NOMO-1 treated with DMSO at 0.1 percent for 48 hours (cell line): ENCODE results near the gene PRKAA1.
A peak's percentile ranks its signal among the peaks of the same experiment; 100 is the strongest.
"Not testable (repeated sequence)": the region's sequence is repeated elsewhere in the genome, so short reads cannot be mapped to it uniquely, and the experiment has no call there.

Experiments
- DNase-seq: peaks from one replicate; lab custom pipeline; 2025; ENCODE audit not compliant: unreplicated experiment; lab: John Stamatoyannopoulos, UW

The PRKAA1 gene

DNA sequence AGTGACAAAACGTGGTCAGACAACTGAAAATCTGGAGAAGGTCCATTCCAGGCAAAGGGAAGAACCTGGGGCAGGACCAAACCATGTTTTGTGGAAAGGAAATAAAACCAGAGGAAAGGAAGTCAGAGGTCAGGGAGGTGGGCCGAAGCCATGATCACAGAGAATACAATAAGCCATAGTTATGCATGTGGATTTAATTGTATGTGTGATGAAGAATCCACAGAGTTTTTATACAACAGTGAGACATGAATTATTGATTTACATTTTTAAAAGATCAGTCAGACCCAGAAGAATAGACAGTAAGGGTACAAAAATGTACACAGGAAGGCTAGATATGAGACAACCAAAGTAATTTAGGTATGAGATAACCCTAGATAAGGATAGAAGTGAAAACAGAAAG is 63.2 kb downstream of the PRKAA1 start:
- no peak for DNase-seq

DNA sequence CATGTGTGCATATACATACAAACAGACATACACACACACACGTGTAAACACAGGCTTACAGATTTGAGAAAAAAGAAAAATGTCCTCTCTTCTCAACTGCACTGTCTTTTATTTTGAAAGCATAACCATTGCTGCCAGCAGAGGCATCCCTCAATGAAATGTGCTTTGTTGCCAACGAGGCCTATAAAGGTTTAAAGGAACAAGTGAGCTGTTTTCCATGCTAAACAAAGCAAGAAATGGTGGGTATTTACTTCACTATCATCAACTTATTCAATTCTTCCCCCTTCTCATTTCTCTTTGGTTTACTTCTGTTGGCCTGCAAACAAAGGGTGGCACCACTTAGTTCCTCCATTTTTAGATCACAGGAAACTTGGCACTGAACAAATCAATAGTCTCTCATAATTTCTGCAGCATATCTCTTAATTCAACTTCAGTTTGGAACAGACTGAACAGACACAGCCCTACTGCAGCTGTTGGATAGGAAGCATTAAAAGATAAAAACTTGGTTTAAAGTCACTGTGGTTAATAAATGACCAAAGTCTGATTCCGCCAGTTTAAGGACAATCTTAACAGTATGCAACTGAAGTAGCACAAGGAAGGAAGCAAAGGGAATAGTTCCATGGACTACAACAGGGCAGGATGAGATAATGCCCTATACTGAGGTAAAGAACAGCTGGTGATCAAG is 64.2 kb downstream of the PRKAA1 start:
- DNase-seq = peak; percentile 31

- DNase-seq = peak; percentile 78
Observed at GRCh38 chr5:40733434-40733833, 64.7 kb downstream of the PRKAA1 start.

DNA sequence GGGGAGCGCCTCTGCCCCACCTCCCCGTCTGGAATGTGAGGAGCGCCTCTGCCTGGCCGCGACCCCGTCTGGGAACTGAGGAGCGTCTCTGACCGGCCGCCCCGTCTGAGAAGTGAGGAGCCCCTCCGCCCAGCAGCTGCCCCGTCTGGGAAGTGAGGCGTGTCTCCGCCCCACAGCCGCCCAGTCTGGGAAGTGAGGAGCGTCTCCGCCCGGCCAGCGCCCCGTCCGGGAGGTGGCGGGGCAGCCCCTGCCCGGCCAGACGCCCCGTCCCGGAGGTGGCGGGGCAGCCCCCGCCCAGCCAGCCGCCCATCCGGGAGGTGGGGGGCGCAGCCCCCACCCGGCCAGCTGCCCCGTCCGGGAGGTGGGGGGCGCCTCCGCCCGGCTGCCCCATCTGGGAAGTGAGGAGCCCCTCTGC is 75.7 kb downstream of the PRKAA1 start:
- not testable (repeated sequence) for DNase-seq

GRCh38 chr5:40720069-40720468 is 78.1 kb downstream of the PRKAA1 start:
- DNase-seq = no peak

GRCh38 chr5:40717281-40717680 is 80.9 kb downstream of the PRKAA1 start:
- DNase-seq = no peak

DNA sequence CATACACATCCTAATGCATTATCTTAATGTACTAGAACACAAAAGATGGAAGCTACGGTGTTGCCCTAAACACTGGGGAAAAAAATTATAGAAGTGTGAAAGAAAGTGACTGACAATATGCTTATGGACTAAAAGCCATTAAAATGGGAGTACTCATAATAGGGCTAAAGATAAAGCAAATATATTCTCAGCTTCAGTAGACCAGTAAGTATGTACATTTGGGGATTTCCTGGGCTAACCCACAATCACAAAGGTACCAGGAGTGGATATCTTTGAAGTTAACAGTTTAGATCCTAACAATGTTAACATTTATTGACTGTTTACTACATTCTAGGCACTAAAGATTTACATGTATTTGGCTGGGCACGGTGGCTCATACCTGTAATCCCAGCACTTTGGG is 81.6 kb downstream of the PRKAA1 start:
- no peak for DNase-seq

- no peak for DNase-seq
Observed at GRCh38 chr5:40716000-40716399, 82.2 kb downstream of the PRKAA1 start.

- DNase-seq = no peak
Observed at GRCh38 chr5:40714001-40714400, 84.2 kb downstream of the PRKAA1 start.

DNA sequence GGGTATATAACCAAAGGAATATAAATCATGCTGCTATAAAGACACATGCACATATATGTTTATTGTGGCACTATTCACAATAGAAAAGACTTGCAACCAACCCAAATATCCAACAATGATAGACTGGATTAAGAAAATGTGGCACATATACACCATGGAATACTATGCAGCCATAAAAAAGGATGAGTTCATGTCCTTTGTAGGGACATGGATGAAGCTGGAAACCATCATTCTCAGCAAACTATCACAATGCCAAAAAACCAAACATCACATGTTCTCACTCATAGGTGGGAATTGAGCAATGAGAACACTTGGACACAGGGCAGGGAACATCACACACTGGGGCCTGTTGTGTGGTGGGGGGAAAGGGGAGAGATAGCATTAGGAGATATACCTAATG is 87.6 kb downstream of the PRKAA1 start:
- not testable (repeated sequence) for DNase-seq
